ENCODE data around the gene SMCO2.

DNA sequence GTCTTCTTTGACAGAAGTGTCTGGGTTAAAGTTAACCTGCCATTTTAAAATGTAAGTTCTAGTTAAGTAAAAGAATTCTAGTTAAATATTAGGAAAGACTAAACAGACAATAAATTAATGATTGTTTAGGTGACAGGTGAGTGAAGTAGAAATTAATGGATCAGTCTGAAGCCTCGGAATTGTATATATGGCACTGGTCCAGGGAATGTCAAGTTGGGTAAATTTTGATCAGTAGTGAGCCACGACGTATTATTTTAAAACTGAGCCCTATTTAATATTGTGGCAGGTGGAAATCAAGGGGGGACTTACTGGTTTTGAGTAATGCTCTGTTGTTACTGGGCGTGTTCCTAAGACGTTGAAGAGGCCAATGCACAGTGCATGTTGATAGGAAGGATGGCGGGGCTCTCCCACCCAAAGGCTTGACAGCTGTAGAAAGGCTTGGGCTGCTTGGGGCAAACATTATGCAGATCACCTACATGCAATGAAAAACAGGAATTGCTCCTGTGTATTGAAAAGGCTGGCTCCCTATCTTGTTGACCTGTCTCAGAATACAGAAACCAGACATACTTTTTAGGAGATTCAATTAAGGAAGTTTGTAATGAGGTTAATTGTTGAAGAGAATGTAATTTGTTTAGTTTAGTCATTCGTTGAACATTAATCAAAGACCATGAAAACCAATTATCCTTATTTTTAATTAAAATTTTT, 71.6 kb downstream of the SMCO2 start:
- TF ChIP-seq POLR2AphosphoS5 (IDR thresholded peaks at IDR 0.05; ENCODE audit: low read depth, low read length) = no peak
- TF ChIP-seq, protein P1, sequence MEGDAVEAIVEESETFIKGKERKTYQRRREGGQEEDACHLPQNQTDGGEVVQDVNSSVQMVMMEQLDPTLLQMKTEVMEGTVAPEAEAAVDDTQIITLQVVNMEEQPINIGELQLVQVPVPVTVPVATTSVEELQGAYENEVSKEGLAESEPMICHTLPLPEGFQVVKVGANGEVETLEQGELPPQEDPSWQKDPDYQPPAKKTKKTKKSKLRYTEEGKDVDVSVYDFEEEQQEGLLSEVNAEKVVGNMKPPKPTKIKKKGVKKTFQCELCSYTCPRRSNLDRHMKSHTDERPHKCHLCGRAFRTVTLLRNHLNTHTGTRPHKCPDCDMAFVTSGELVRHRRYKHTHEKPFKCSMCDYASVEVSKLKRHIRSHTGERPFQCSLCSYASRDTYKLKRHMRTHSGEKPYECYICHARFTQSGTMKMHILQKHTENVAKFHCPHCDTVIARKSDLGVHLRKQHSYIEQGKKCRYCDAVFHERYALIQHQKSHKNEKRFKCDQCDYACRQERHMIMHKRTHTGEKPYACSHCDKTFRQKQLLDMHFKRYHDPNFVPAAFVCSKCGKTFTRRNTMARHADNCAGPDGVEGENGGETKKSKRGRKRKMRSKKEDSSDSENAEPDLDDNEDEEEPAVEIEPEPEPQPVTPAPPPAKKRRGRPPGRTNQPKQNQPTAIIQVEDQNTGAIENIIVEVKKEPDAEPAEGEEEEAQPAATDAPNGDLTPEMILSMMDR (IDR thresholded peaks at IDR 0.05 in 2 of 3, conservative IDR thresholded peaks at IDR 0.05 in 1 of 3; ENCODE audit: borderline replicate concordance in 1 of 3, insufficient read depth in 1 of 3, low read depth in 2 of 3, low read length in 2 of 3) = no peak
